ENCODE measurements around the gene SETD3. TPM values are rescaled to one million over a fixed set of nuclear protein-coding genes. Genes with fewer than 3 reads are reported as not detected.

Gene SETD3
- total RNA-seq, 1 donor from 2014 or later, result 54.2 TPM

- H3K4me3 Mint-ChIP-seq (ENCODE audit: unreplicated experiment), result no peak overlapping the region
- peaks cover 11% of the 10 kb centered on the region for H3K9me3 Mint-ChIP-seq (ENCODE audit: low read depth)
- no peak overlapping the region for H3K27ac Mint-ChIP-seq (ENCODE audit: unreplicated experiment)
- H3K36me3 Mint-ChIP-seq (ENCODE audit: low read depth), result no peaks in the 10 kb centered on the region
- no peaks in the 10 kb centered on the region for H3K27me3 Mint-ChIP-seq (ENCODE audit: low read depth)
- DNase-seq (ENCODE audit: low spot score), result no peak
- no peak for TF ChIP-seq CTCF (IDR thresholded peaks at IDR 0.05)
- peaks cover 23% of the 10 kb centered on the region for H3K4me1 Mint-ChIP-seq (ENCODE audit: low read depth)
These were observed 95.9 kb downstream of the SETD3 start for GRCh38 chr14:99384450-99385417.

- no peaks in the 10 kb centered on the region for H3K36me3 Mint-ChIP-seq (ENCODE audit: low read depth)
- H3K27ac Mint-ChIP-seq (ENCODE audit: unreplicated experiment), result no peak overlapping the region
- peaks cover 11% of the 10 kb centered on the region for H3K9me3 Mint-ChIP-seq (ENCODE audit: low read depth)
- H3K4me3 Mint-ChIP-seq (ENCODE audit: unreplicated experiment), result no peak overlapping the region
- H3K27me3 Mint-ChIP-seq (ENCODE audit: low read depth), result no peaks in the 10 kb centered on the region
- no peak for TF ChIP-seq CTCF (IDR thresholded peaks at IDR 0.05)
- DNase-seq (ENCODE audit: low spot score), result no peak
- H3K4me1 Mint-ChIP-seq (ENCODE audit: low read depth), result peaks cover 25% of the 10 kb centered on the region
These were observed 96.9 kb downstream of the SETD3 start for GRCh38 chr14:99383472-99384449.

- DNase-seq (ENCODE audit: low spot score), result no peak
- H3K4me3 Mint-ChIP-seq (ENCODE audit: unreplicated experiment), result no peak overlapping the region
- peaks cover 11% of the 10 kb centered on the region for H3K9me3 Mint-ChIP-seq (ENCODE audit: low read depth)
- no peaks in the 10 kb centered on the region for H3K36me3 Mint-ChIP-seq (ENCODE audit: low read depth)
- H3K27ac Mint-ChIP-seq (ENCODE audit: unreplicated experiment), result no peak overlapping the region
- TF ChIP-seq CTCF (IDR thresholded peaks at IDR 0.05), result no peak
- peaks cover 29% of the 10 kb centered on the region for H3K4me1 Mint-ChIP-seq (ENCODE audit: low read depth)
- H3K27me3 Mint-ChIP-seq (ENCODE audit: low read depth), result no peaks in the 10 kb centered on the region
These were observed 97.7 kb downstream of the SETD3 start for GRCh38 chr14:99382781-99383471.

GRCh38 chr14:99382071-99382470 is 98.6 kb downstream of the SETD3 start:
- H3K36me3 Mint-ChIP-seq (ENCODE audit: low read depth), result no peaks in the 10 kb centered on the region
- peaks cover 11% of the 10 kb centered on the region for H3K9me3 Mint-ChIP-seq (ENCODE audit: low read depth)
- no peaks in the 10 kb centered on the region for H3K27me3 Mint-ChIP-seq (ENCODE audit: low read depth)
- no peak for TF ChIP-seq CTCF (IDR thresholded peaks at IDR 0.05)
- peaks cover 29% of the 10 kb centered on the region for H3K4me1 Mint-ChIP-seq (ENCODE audit: low read depth)
- no peak overlapping the region for H3K27ac Mint-ChIP-seq (ENCODE audit: unreplicated experiment)
- H3K4me3 Mint-ChIP-seq (ENCODE audit: unreplicated experiment), result no peak overlapping the region
- no peak for DNase-seq (ENCODE audit: low spot score)

Measured in chondrocyte (in vitro differentiated cells).